Neuronal stem cell (in vitro differentiated cells): ENCODE results near the gene ICA1.

Source experiments
- DNase-seq: peaks from one replicate; pipeline ENCODE4 v3.0.0-alpha.2; 2013; ENCODE audit warnings: low spot score
- H2AFZ ChIP-seq: one replicate; pipeline ENCODE4 v1.6.1; 2013; ENCODE audit warnings: mild to moderate bottlenecking, low read length, inconsistent platforms
- H2AK5ac ChIP-seq: 2 replicates; pipeline ENCODE4 v1.6.1; 2013; ENCODE audit warnings: low read depth, mild to moderate bottlenecking, inconsistent platforms, low read length, moderate library complexity, mixed read lengths
- H2BK120ac ChIP-seq: 2 replicates; pipeline ENCODE4 v1.6.1; 2013; ENCODE audit warnings: low read depth, mild to moderate bottlenecking, inconsistent platforms, low read length, moderate library complexity, mixed read lengths
- H2BK12ac ChIP-seq: one replicate; pipeline ENCODE4 v1.6.1; 2013; ENCODE audit warnings: low read length, inconsistent platforms
- H2BK15ac ChIP-seq: 2 replicates; pipeline ENCODE4 v1.6.1; 2013; ENCODE audit warnings: mild to moderate bottlenecking, low read length, inconsistent platforms, mixed read lengths
- H2BK5ac ChIP-seq: one replicate; pipeline ENCODE4 v1.6.1; 2013; ENCODE audit warnings: inconsistent platforms, mild to moderate bottlenecking, low read length, moderate library complexity
- H3K14ac ChIP-seq: one replicate; pipeline ENCODE4 v1.6.1; 2013; ENCODE audit warnings: low read length, inconsistent platforms
- H3K18ac ChIP-seq: 2 replicates; pipeline ENCODE4 v1.6.1; 2013; ENCODE audit warnings: low read length, inconsistent platforms
- H3K23ac ChIP-seq: 2 replicates; pipeline ENCODE4 v1.6.1; 2013; ENCODE audit warnings: low read depth, mild to moderate bottlenecking, mixed read lengths, low read length, inconsistent platforms; ENCODE audit not compliant: poor library complexity
- H3K27ac ChIP-seq: replicated peaks from 3 replicates; pipeline ENCODE4 v1.5.1; 2013; ENCODE audit warnings: low read length, inconsistent platforms
- H3K27me3 ChIP-seq, 3 experiments: 2 replicates each; pipeline ENCODE4 v1.6.1; 2013; ENCODE audit warnings: low read length in 3 of 3, mild to moderate bottlenecking in 2 of 3, inconsistent platforms in 1 of 3, low read depth in 1 of 3, mixed read lengths in 1 of 3, moderate library complexity in 1 of 3; ENCODE audit not compliant: control insufficient read depth in 3 of 3, insufficient read depth in 3 of 3
- H3K36me3 ChIP-seq, 2 donors: replicated peaks in 1 of 2; 2 replicates each; pipeline ENCODE4 v1.6.1; 2013; ENCODE audit warnings: low read length in 2 of 2; ENCODE audit not compliant: control insufficient read depth in 2 of 2, insufficient read depth in 2 of 2
- H3K4ac ChIP-seq: 2 replicates; pipeline ENCODE4 v1.6.1; 2013; ENCODE audit warnings: inconsistent platforms, mild to moderate bottlenecking, low read length, moderate library complexity
- H3K4me1 ChIP-seq, 2 donors: 1 replicate in 1 of 2; 2 replicates in 1 of 2; pipeline ENCODE4 v1.6.1; 2013; ENCODE audit warnings: low read length in 2 of 2, low read depth in 1 of 2; ENCODE audit not compliant: control insufficient read depth in 2 of 2, insufficient read depth in 1 of 2
- H3K4me2 ChIP-seq: one replicate; pipeline ENCODE4 v1.6.1; 2013; ENCODE audit warnings: mild to moderate bottlenecking, low read length, inconsistent platforms; ENCODE audit not compliant: insufficient read depth, poor library complexity, severe bottlenecking
- H3K4me3 ChIP-seq, 2 donors: 2 replicates each; pipeline ENCODE4 v1.5.1; 2013; ENCODE audit warnings: low read length in 2 of 2, mild to moderate bottlenecking in 2 of 2, inconsistent platforms in 1 of 2, moderate library complexity in 1 of 2
- H3K79me1 ChIP-seq: one replicate; pipeline ENCODE4 v1.6.1; 2013; ENCODE audit warnings: low read depth, mild to moderate bottlenecking, inconsistent platforms, low read length, moderate library complexity
- H3K9ac ChIP-seq: one replicate; pipeline ENCODE4 v1.6.1; 2013; ENCODE audit warnings: mild to moderate bottlenecking, low read depth, low read length, inconsistent platforms; ENCODE audit not compliant: poor library complexity
- H3K9me3 ChIP-seq, 2 donors: replicated peaks in 1 of 2; 2 replicates each; pipeline versions ENCODE3 to v1.6.1; 2013; ENCODE audit warnings: low read length in 2 of 2, mild to moderate bottlenecking in 2 of 2, inconsistent platforms in 1 of 2, low read depth in 1 of 2, mixed read lengths in 1 of 2, moderate library complexity in 1 of 2; ENCODE audit not compliant: control insufficient read depth in 2 of 2, insufficient read depth in 1 of 2
- H4K8ac ChIP-seq: one replicate; pipeline ENCODE4 v1.6.1; 2013; ENCODE audit warnings: low read depth, mild to moderate bottlenecking, inconsistent platforms, low read length, moderate library complexity
- H4K91ac ChIP-seq: one replicate; pipeline ENCODE4 v1.6.1; 2013; ENCODE audit warnings: low read length, low read depth, mild to moderate bottlenecking, inconsistent platforms; ENCODE audit not compliant: poor library complexity
- whole genome bisulfite sequencing, 2 donors: extraction: QIAGEN DNeasy Blood & Tissue Kit; methylation state at CpG; one replicate each; pipeline ENCODE4 v1.1.7; 2013; ENCODE audit warnings: missing lambda C conversion rate in 2 of 2, mixed read lengths in 1 of 2; ENCODE audit not compliant: insufficient read length in 2 of 2, insufficient replicate concordance in 1 of 2; ENCODE audit errors: extremely low coverage in 2 of 2; 5-methylcytosine and 5-hydroxymethylcytosine counted together

Gene ICA1

GRCh38 chr7:8165150-8165549 is 96.8 kb downstream of the ICA1 start:
- no peak overlapping the region for H2BK15ac ChIP-seq
- H3K36me3 ChIP-seq, result no peaks in the 10 kb centered on the region
- H4K8ac ChIP-seq, result no peak overlapping the region
- H2AK5ac ChIP-seq, result no peak overlapping the region
- H3K4me1 ChIP-seq, result peaks cover 0 to 16% of the 10 kb centered on the region in 2 donors
- no peak overlapping the region for H3K27ac ChIP-seq
- DNase-seq, result no peak
- H2BK5ac ChIP-seq, result no peak overlapping the region
- H4K91ac ChIP-seq, result no peak overlapping the region
- H2AFZ ChIP-seq, result no peak overlapping the region
- H3K9ac ChIP-seq, result no peak overlapping the region
- no peak overlapping the region for H3K4me2 ChIP-seq
- no peaks in the 10 kb centered on the region for H3K27me3 ChIP-seq
- H3K4ac ChIP-seq, result no peak overlapping the region
- H3K18ac ChIP-seq, result no peak overlapping the region
- no peaks in the 10 kb centered on the region for H3K9me3 ChIP-seq
- H2BK120ac ChIP-seq, result no peak overlapping the region
- no CpG with 5 or more reads among the region's 4 CpGs for WGBS, 2 donors
- no peaks in the 10 kb centered on the region for H3K79me1 ChIP-seq
- no peak overlapping the region for H2BK12ac ChIP-seq
- H3K4me3 ChIP-seq, result no peak overlapping the region
- H3K23ac ChIP-seq, result no peak overlapping the region
- no peak overlapping the region for H3K14ac ChIP-seq

DNA sequence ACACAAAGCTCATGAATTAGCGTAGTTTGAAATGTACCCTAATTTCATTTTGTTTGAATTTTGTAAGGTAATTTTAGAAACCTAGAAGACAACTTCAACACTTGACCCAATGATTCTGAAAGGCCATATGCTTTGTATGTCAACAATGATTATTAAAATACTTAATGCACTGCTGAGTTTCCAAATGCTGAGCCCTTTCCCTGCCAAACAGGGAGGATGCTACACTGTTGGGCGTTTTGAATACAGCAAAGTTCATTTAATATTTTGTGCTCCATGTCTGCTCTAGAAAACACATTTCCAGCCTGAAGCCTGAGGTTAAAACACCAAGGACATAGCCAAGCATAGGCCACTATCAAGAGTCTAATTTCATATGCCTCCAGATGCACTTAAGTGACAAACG is 99.8 kb downstream of the ICA1 start:
- Histone ChIP-seq H3K14ac (no peak overlapping the region), H3K4me2 (no peak overlapping the region), H3K4me3 (no peak overlapping the region), H3K9ac (no peak overlapping the region), H3K79me1 (no peaks in the 10 kb centered on the region), H3K4ac (no peak overlapping the region), H2BK5ac (no peak overlapping the region), H4K8ac (no peak overlapping the region), H3K36me3 (no peaks in the 10 kb centered on the region), H2AK5ac (no peak overlapping the region), H3K18ac (no peak overlapping the region), H3K23ac (no peak overlapping the region), H4K91ac (no peak overlapping the region), H2BK12ac (no peak overlapping the region), H3K4me1 (peaks cover 0 to 11% of the 10 kb centered on the region in 2 donors), H3K27ac (no peak overlapping the region), H2BK120ac (no peak overlapping the region), H3K9me3 (no peaks in the 10 kb centered on the region), H3K27me3 (no peaks in the 10 kb centered on the region), H2AFZ (no peak overlapping the region), H2BK15ac (no peak overlapping the region)
- WGBS, 2 donors, result no CpG with 5 or more reads among the region's 3 CpGs
- DNase-seq, result no peak

- Histone ChIP-seq H3K4me3 (no peak overlapping the region), H3K4ac (no peak overlapping the region), H3K27me3 (no peaks in the 10 kb centered on the region), H3K9ac (no peak overlapping the region), H4K8ac (no peak overlapping the region), H2BK12ac (no peak overlapping the region), H4K91ac (no peak overlapping the region), H3K27ac (no peak overlapping the region), H2BK120ac (no peak overlapping the region), H3K36me3 (no peaks in the 10 kb centered on the region), H3K9me3 (no peaks in the 10 kb centered on the region), H3K23ac (no peak overlapping the region), H2AK5ac (no peak overlapping the region), H3K18ac (peak overlapping the region; percentile 85), H2AFZ (peak overlapping the region; percentile 3), H3K4me1 (peaks cover 0 to 12% of the 10 kb centered on the region in 2 donors), H3K4me2 (no peak overlapping the region), H3K79me1 (no peaks in the 10 kb centered on the region), H3K14ac (no peak overlapping the region), H2BK5ac (no peak overlapping the region), H2BK15ac (no peak overlapping the region)
- no peak for DNase-seq
- WGBS, 2 donors, result no CpG with 5 or more reads among the region's 4 CpGs
Observed at GRCh38 chr7:8161364-8161828, 100.6 kb downstream of the ICA1 start.

DNA sequence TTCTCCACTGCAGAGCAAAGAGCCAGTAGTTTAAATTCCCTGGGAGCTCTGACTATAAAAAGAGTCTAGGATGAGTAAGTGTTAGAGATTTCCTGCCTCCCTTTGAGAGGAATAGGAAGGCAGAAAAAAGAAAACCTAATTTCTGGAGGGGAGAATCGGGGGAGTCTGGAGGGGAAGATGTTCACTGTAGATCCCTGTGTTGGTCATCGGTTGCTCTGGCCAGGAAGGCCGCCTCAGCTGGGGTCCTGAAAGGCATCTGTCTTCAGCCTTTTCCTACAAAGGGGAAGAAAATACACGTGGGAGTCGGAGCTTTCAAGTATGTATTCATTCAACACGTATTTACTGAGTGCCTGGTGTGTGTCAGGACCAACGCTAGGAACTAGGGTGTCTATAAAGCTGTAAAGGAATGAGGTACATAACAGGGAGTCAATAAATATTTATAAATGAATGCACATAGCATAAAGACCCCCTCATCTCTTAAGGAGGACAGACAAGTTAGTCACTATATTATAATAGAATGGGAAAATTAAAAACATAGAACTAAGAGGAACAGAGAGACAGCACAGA is 101.1 kb downstream of the ICA1 start:
- no peak overlapping the region for H3K23ac ChIP-seq
- H3K9me3 ChIP-seq, result no peaks in the 10 kb centered on the region
- no peak overlapping the region for H3K27ac ChIP-seq
- H3K4ac ChIP-seq, result no peak overlapping the region
- no peak overlapping the region for H2BK5ac ChIP-seq
- no peak overlapping the region for H2AK5ac ChIP-seq
- no peak overlapping the region for H3K14ac ChIP-seq
- no peak overlapping the region for H4K8ac ChIP-seq
- WGBS, 2 donors, result no CpG with 5 or more reads among the region's 7 CpGs
- DNase-seq, result no peak
- H3K4me3 ChIP-seq, result no peak overlapping the region
- H3K18ac ChIP-seq, result no peak overlapping the region
- peaks cover 0 to 12% of the 10 kb centered on the region in 2 donors for H3K4me1 ChIP-seq
- no peak overlapping the region for H3K9ac ChIP-seq
- H3K4me2 ChIP-seq, result no peak overlapping the region
- no peaks in the 10 kb centered on the region for H3K79me1 ChIP-seq
- H2BK15ac ChIP-seq, result no peak overlapping the region
- H4K91ac ChIP-seq, result no peak overlapping the region
- no peaks in the 10 kb centered on the region for H3K36me3 ChIP-seq
- H2BK12ac ChIP-seq, result no peak overlapping the region
- H3K27me3 ChIP-seq, result no peaks in the 10 kb centered on the region
- peak overlapping the region; percentile 51 for H2AFZ ChIP-seq
- no peak overlapping the region for H2BK120ac ChIP-seq
